ENCODE measurements around the gene ZMYM1.
"Not testable (repeated sequence)": the region's sequence is repeated elsewhere in the genome, so short reads cannot be mapped to it uniquely, and the experiment has no call there.

The ZMYM1 gene

DNA sequence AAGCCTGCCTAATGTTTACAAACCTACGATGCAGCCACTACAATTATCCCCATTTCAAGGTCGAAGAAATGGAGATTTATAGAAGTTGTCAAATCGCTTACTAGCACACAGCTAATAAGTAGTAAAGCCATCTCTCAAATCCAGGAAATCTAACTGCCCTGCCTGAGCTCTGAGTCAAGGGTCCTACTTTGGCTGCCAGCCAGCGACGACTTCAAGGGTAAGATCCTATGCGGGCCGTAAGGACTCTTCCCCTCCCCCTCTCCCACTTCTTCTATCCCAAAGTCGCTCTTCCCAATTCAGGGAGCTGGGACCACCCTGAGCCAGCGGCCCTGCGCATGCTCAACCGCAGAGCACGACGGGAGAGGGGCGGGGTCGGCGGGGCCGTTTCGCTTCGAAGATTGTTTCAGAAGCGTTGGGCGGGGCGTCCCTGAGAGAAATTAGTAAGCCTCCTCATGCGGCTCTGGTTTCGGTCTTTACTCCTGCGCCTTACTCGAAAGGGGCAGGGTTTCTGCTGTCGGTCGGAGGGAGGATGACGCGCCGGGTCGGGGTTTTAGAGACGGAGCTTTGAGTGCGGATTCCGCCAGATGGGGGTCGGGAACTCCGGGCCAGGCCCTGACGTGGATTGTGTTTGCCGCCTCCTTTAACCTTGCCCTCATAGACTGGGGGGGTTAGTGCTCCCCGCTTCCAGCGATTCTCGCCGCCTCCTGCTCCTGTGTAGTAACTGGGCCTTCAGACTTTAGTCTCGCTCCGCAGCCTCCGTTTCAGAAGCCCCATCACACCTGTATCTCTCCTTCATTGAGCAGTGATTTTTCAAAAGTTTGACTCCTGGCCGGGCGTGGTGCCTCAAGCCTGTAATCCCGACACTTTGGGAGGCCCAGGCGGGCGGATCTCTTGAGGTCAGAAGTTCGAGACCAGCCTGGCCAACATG is at the start of gene ZMYM1:
ZMYM1 (plus strand) TSS at position 383 of the 928 bp plus-strand sequence. CDS start 14,603 bp downstream, outside the sequence.
- DNase-seq (ENCODE audit: low read depth in 2 of 2): peak; percentile 84 to 87

GRCh38 chr1:35029761-35030160 is 49.4 kb upstream of the ZMYM1 start:
- DNase-seq (ENCODE audit: low read depth in 2 of 2): no peak

- no peak for DNase-seq (ENCODE audit: low read depth in 2 of 2)
These were observed 48.8 kb upstream of the ZMYM1 start for GRCh38 chr1:35030338-35030737.

DNA sequence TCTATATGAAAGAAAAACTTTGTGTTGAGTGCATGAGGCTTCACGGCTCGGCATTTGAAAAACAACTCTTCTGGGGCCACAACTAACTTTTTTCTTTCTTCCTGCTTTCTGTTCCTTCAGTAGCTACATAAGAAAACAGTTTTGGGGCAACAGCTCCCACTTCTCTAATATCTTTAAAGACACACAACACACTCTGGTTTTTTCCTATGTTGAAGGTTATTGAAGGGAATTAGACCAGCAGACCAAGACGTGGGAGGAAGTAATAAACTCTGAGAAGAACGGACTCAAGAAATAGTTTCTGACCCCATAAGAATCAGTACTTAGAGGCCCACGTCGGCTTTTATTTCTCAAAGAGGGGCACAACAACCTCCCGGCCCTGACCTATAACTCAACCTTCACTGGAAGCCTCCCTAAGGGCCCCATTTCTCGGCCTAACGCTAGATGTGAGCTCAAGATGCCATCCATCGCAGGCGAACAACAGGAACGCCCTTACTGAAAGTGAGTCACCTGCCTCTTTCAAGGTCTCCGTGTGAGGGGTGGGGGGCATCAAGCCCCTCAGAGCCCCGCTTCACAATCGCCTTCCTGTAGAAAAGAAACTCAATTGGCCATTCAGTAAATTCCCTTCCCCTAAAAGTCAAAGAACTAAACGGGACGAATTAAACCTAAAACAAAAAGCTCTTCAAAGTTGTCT is 48.3 kb upstream of the ZMYM1 start:
- DNase-seq (ENCODE audit: low read depth in 2 of 2): peak; percentile 18 to 41

- DNase-seq (ENCODE audit: low read depth in 2 of 2): no peak
These were observed 46.8 kb upstream of the ZMYM1 start for GRCh38 chr1:35032384-35032739.

DNA sequence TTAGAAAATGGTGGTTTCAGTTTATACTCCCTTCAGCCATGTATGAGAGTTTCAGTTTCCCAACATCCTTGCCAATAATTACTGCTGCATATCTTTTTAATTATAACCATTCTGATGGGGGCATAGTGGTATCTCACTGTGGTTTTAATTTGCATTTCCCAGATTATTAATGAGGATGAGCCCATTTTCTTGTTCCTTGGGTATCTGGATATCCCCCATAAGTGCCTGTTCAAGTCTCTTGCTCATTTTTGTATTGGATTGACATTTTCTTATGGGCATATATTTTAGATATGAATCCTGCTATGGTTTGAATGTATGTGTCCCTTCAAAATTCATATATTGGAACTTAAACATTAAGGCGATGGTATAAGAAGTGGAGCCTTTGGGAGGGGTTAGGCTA is 45.8 kb upstream of the ZMYM1 start:
- no peak for DNase-seq (ENCODE audit: low read depth in 2 of 2)

- DNase-seq (ENCODE audit: low read depth in 2 of 2): no peak
These were observed 42.6 kb upstream of the ZMYM1 start for GRCh38 chr1:35036621-35037020.

- no peak for DNase-seq (ENCODE audit: low read depth in 2 of 2)
These were observed 42.0 kb upstream of the ZMYM1 start for GRCh38 chr1:35037206-35037605.

- DNase-seq (ENCODE audit: low read depth in 2 of 2): no peak
These were observed 40.5 kb upstream of the ZMYM1 start for GRCh38 chr1:35038723-35039122.

- no peak for DNase-seq (ENCODE audit: low read depth in 2 of 2)
These were observed 35.7 kb upstream of the ZMYM1 start for GRCh38 chr1:35043498-35043897.

DNA sequence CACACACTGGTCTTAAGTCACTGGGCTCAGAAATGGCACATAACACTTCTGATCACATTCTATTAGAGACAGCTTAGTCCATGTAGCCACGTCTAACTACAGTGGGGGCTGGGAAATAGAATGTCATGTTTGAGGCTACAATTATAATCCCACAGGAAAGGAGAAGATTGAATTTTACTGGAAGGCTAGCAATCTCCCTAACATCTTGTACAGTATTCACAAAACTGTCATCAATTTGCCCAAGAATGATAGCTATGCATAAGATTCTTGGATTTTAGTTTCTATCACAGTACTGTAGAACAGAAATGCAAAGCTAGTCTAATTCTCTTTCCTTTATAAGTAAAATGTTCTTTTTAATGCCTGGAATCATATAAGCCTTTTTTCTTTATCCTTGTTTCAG is 34.8 kb upstream of the ZMYM1 start:
- DNase-seq (ENCODE audit: low read depth in 2 of 2): no peak

DNA sequence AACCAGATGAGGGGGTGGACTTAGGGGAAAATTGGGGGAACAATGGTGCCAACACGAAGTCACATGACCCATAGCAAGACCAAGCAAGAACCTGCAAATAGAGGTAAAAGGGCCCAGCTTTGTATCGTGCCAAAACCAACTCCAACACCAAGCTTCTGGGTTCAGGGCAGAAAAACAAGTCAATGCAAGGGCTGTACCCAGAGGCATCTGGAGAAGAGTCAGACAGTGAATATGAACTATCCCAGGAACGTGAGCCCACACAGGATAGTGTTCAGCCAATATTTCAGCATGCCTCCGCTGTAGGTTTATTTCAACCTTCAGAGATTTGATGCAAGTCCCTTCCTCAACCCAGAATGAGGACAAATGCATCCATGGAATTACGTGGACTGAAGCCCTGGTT is 32.5 kb upstream of the ZMYM1 start:
- no peak for DNase-seq (ENCODE audit: low read depth in 2 of 2)

DNA sequence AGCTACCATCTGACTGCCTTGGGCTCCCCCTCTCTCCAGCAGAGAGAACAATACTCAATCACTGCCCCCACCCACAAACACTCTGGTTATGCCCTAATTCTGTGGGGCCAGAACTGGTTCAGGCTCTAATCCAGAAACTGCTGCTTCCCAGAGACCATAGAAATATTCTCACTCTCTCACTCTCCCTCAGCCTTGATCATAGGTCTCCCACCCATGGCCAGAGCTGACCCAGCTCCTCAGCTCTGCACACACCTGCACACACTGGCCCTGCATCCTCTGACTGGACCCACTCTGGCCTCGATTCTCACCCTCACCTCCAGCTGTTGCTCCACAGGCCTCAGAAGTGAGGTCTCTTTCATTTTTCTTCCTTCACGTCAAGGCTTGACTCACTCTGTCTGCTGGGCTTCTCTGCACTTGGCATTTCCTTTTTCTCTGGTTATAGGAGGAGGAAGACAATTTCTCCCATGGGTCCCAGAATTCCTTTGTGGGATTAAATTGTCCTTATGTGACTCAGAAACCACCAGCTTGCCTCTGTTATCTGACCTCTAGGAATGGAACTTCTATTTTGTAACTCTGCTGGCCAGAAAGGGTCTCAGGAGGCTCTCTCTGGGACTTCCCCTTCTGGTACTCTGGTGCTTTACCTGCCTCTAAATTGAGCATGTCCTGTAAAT is 31.9 kb upstream of the ZMYM1 start:
- no peak for DNase-seq (ENCODE audit: low read depth in 2 of 2)

DNA sequence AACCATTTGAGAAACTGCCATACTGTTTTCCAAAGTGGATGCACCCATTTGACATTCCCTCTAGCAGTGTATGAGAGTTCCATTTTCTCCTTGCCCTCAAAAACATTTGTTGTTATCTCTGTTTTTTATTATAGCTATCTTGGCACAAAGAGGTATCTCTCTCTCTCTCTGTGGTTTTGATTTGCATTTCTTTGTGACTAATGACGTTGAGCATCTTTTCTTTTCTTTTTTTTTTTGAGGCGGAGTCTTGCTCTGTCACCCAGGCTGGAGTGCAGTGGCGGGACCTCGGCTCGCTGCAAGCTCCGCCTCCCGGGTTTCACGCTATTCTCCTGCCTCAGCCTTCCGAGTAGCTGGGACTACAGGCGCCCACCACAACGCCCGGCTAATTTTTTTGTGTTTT is 30.1 kb upstream of the ZMYM1 start:
- no peak for DNase-seq (ENCODE audit: low read depth in 2 of 2)

- no peak for DNase-seq (ENCODE audit: low read depth in 2 of 2)
These were observed 25.8 kb upstream of the ZMYM1 start for GRCh38 chr1:35053433-35053832.

- not testable (repeated sequence) for DNase-seq (ENCODE audit: low read depth in 2 of 2)
These were observed 24.9 kb upstream of the ZMYM1 start for GRCh38 chr1:35054282-35054681.

GRCh38 chr1:35058321-35058720 is 20.9 kb upstream of the ZMYM1 start:
- not testable (repeated sequence) for DNase-seq (ENCODE audit: low read depth in 2 of 2)

DNA sequence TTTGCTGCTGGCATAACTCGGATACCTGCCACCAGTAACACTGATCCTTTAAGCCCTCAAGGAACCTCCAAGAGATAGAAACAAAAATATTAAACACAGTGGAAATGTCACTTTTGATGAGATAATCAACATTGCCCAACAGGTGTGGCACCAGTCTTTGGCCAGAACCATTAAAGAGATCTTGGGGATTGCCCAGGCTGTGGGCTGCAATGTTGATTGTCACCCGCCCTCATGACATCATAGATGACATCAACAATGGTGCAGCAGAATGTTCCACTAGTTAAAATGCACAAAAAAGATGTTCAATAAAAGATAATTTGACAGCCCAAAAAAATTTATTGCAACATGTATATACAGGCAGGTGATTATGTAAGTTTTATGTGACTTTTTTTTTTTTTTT is 20.2 kb upstream of the ZMYM1 start:
- DNase-seq (ENCODE audit: low read depth in 2 of 2): no peak

DNA sequence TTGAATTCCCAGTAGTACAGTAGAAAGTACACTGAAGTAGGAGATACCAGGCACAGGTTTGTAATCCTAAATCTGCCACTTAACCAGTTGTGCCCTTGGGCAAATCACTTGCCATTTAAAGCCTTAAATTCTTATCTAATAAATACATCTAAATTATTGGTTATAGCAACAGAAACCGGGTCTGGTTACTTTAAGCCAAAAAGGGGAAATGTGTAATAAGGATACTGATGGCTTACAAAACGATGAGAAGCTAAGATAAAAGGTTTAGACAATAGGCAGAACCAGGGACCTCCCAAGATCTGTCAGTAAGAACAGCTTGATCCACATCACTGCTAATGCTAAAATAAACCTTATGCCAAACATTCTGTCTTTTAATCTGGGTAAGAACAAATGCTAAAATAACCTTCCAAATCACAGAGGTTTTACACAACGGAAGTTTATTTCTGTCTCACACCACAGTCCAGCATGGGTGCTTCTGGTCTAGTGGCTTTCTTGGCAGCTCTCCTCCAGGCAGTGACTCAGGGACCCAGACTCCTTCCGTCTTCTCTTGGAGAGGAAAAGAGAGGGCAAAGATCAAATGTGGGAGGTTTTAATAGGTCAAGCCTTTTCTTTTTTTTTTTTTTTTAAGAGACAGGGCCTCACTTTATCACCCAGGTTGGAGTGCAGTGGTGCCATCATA is 16.5 kb upstream of the ZMYM1 start:
- no peak for DNase-seq (ENCODE audit: low read depth in 2 of 2)

DNA sequence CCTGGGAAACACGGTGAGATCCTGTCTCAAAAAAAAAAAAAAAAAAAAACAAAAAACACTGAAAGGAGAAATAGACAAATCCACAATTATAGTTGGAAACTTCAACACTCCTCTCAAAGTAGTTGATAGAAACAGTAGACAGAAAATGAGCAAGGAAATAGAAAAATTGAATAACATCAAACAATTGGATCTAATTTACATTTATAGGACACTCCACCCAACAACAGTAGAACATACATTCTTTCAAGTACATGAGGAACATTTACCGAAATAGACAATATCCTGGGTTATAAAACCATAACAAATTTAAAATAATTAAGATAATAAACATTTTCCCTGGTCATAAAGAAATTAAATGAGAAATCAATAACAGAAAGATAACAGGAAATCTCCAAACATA is 14.9 kb upstream of the ZMYM1 start:
- no peak for DNase-seq (ENCODE audit: low read depth in 2 of 2)

DNA sequence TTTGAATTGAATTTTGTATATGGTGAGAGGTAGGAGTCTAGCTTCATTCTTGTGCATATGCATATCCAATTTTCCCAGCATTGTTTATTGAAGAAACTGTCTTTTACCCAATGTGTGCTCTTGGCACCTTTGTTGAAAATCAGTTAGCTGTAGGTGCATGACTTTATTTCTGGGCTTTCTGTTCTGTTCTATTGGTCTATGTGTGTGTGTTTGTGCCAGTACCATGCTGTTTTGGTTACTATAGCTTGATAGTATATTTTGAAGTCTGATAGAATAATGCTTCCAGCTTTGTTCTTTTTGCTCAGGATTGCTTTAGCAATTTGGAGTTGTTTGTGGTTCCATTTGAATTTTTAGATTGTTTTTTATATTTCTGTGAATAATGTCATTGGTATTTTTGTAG is 9.4 kb upstream of the ZMYM1 start:
- no peak for DNase-seq (ENCODE audit: low read depth in 2 of 2)

DNA sequence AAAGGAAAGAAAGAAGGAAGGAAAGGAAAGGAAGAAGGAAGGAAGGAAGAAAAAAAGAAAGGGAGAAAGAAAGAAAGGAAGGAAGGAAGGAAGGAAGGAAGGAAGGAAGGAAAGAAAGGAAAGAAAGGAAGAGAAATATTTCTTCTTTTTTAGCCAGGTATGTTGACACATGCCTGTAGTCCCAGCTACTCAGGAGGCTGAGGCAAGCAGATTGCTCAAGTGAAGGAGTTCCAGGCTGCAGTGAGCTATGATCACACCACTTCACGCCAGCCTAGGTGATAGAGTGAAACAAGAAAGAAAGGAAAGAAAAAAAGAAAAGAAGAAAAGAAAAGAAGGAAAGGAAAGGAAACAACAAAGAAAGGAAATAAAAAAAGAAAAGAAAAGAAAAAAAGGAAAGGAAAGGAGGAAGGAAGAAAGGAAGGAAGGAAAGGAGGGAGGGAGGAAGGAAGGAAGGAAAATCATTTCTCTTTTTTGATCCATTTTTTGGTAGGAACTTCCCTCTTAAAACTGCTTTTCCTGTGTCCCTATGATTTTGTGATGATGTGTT is 5.8 kb upstream of the ZMYM1 start:
- DNase-seq (ENCODE audit: low read depth in 2 of 2): no peak

Data from stimulated activated CD4-positive, alpha-beta T cell treated with anti-CD3 and anti-CD28 coated beads, Interleukin-15, amount 100 ng/mL, for 48 hours (primary cell).